Type B pancreatic cell (in vitro differentiated cells): ENCODE results near the gene SCUBE2. TPM values are rescaled to one million over a fixed set of nuclear protein-coding genes. Genes with fewer than 3 reads are reported as not detected.

Experiments used
- DNase-seq: peaks from one replicate; pipeline ENCODE4 v3.0.0; 2021; ENCODE audit warnings: mixed read lengths; ENCODE audit not compliant: unreplicated experiment; ENCODE audit errors: extremely low spot score
- H3K27ac Mint-ChIP-seq: 2 replicates; pipeline ENCODE4 v1.8.0; 2021; ENCODE audit warnings: mild to moderate bottlenecking, mixed read lengths
- H3K27me3 Mint-ChIP-seq: 2 replicates; pipeline ENCODE4 v1.8.0; 2021; ENCODE audit warnings: mixed read lengths
- H3K36me3 Mint-ChIP-seq: 2 replicates; pipeline ENCODE4 v1.8.0; 2021; ENCODE audit warnings: mixed read lengths
- H3K4me1 Mint-ChIP-seq: one replicate; pipeline ENCODE4 v1.8.0; 2021; ENCODE audit warnings: mixed read lengths; ENCODE audit not compliant: unreplicated experiment
- H3K4me3 Mint-ChIP-seq: 2 replicates; pipeline ENCODE4 v1.8.0; 2021; ENCODE audit warnings: mild to moderate bottlenecking, mixed read lengths
- H3K9me3 Mint-ChIP-seq: 2 replicates; pipeline ENCODE4 v1.8.0; 2021; ENCODE audit warnings: mixed read lengths
- total RNA-seq: library from RNA; stranded (reverse); gene quantifications from 2 replicates; pipeline ENCODE4 v1.2.1, GENCODE V29; 2021; ENCODE audit warnings: low replicate concordance
- TF ChIP-seq, protein P1 (sequence below): fragments of 200-600 bp; sonication (generic); conservative IDR thresholded peaks from 2 replicates; pipeline ENCODE4 v1.5.0; 2021; ENCODE audit warnings: antibody characterized with exemption, mild to moderate bottlenecking

The SCUBE2 gene
- total RNA-seq, 1 donor from 2014 or later, result 7.9 TPM

GRCh38 chr11:9092853-9093778 is 1.7 kb upstream of the SCUBE2 start:
- peaks cover 65% of the 10 kb centered on the region for H3K27me3 Mint-ChIP-seq
- peak overlapping the region; percentile 67 for H3K4me3 Mint-ChIP-seq
- no peaks in the 10 kb centered on the region for H3K36me3 Mint-ChIP-seq
- DNase-seq, result no peak
- H3K4me1 Mint-ChIP-seq, result peaks cover 10% of the 10 kb centered on the region
- TF ChIP-seq, protein P1, sequence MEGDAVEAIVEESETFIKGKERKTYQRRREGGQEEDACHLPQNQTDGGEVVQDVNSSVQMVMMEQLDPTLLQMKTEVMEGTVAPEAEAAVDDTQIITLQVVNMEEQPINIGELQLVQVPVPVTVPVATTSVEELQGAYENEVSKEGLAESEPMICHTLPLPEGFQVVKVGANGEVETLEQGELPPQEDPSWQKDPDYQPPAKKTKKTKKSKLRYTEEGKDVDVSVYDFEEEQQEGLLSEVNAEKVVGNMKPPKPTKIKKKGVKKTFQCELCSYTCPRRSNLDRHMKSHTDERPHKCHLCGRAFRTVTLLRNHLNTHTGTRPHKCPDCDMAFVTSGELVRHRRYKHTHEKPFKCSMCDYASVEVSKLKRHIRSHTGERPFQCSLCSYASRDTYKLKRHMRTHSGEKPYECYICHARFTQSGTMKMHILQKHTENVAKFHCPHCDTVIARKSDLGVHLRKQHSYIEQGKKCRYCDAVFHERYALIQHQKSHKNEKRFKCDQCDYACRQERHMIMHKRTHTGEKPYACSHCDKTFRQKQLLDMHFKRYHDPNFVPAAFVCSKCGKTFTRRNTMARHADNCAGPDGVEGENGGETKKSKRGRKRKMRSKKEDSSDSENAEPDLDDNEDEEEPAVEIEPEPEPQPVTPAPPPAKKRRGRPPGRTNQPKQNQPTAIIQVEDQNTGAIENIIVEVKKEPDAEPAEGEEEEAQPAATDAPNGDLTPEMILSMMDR, result peak; percentile 35
- H3K9me3 Mint-ChIP-seq, result peaks cover 11% of the 10 kb centered on the region
- no peak overlapping the region for H3K27ac Mint-ChIP-seq

GRCh38 chr11:9092072-9092471 is 673 bp upstream of the SCUBE2 start:
- Mint-ChIP-seq H3K36me3 (no peaks in the 10 kb centered on the region), H3K27ac (no peak overlapping the region), H3K9me3 (peaks cover 10% of the 10 kb centered on the region)

GRCh38 chr11:9090488-9091043 is 833 bp downstream of the SCUBE2 start:
- Mint-ChIP-seq H3K36me3 (no peaks in the 10 kb centered on the region), H3K4me3 (peak overlapping the region; percentile 85), H3K27ac (peak overlapping the region; percentile 48), H3K27me3 (peaks cover 72% of the 10 kb centered on the region), H3K9me3 (no peaks in the 10 kb centered on the region), H3K4me1 (peaks cover 10% of the 10 kb centered on the region)
- TF ChIP-seq, protein P1, result no peak
- no peak for DNase-seq

More at GRCh38 chr11:9092072-9092471, 673 bp upstream of the SCUBE2 start:
- peaks cover 10% of the 10 kb centered on the region for H3K4me1 Mint-ChIP-seq
- TF ChIP-seq, protein P1, result no peak
- no peak for DNase-seq
- H3K27me3 Mint-ChIP-seq, result peaks cover 75% of the 10 kb centered on the region
- H3K4me3 Mint-ChIP-seq, result peak overlapping the region; percentile 67

GRCh38 chr11:9089636-9090035 is 1.8 kb downstream of the SCUBE2 start:
- H3K27ac Mint-ChIP-seq, result no peak overlapping the region
- TF ChIP-seq, protein P1, result no peak
- H3K4me1 Mint-ChIP-seq, result peaks cover 10% of the 10 kb centered on the region
- no peaks in the 10 kb centered on the region for H3K9me3 Mint-ChIP-seq
- no peaks in the 10 kb centered on the region for H3K36me3 Mint-ChIP-seq
- peaks cover 70% of the 10 kb centered on the region for H3K27me3 Mint-ChIP-seq
- peak overlapping the region; percentile 74 for H3K4me3 Mint-ChIP-seq
- no peak for DNase-seq

GRCh38 chr11:9089061-9089460 is 2.3 kb downstream of the SCUBE2 start:
- no peaks in the 10 kb centered on the region for H3K36me3 Mint-ChIP-seq
- peaks cover 68% of the 10 kb centered on the region for H3K27me3 Mint-ChIP-seq
- no peak overlapping the region for H3K27ac Mint-ChIP-seq
- H3K4me1 Mint-ChIP-seq, result peaks cover 10% of the 10 kb centered on the region
- TF ChIP-seq, protein P1, result no peak
- H3K4me3 Mint-ChIP-seq, result no peak overlapping the region
- no peak for DNase-seq
- H3K9me3 Mint-ChIP-seq, result no peaks in the 10 kb centered on the region
